SK-N-SH (cell line): Measurements from ENCODE around the gene SBNO1. TPM values are rescaled to one million over a fixed set of nuclear protein-coding genes. Genes with fewer than 3 reads are reported as not detected.

Source experiments
- CTCF ChIA-PET: fragments of 300-600, 350-600 bp; formaldehyde crosslinking; extraction: SDS; loops from one replicate; lab custom pipeline; 2021; lab: Yijun Ruan, JAX
- POLR2A ChIA-PET: fragments of 350-600 bp; sonication (Branson Sonifier 250); formaldehyde crosslinking; extraction: SDS; loops from one replicate; lab custom pipeline; 2020; ENCODE audit warnings: antibody characterized with exemption, inconsistent platforms; lab: Yijun Ruan, JAX
- DNase-seq: peaks from one replicate; pipeline ENCODE4 v3.0.0; 2012
- H2AFZ ChIP-seq: fragments of 200-600 bp; sonication (generic); 2 replicates; pipeline ENCODE4 v1.8.1; 2016; ENCODE audit warnings: antibody characterized with exemption, mild to moderate bottlenecking, low read depth
- H3F3A ChIP-seq: fragments of 200-600 bp; sonication (generic); replicated peaks from 2 replicates; pipeline ENCODE3; 2016; ENCODE audit warnings: antibody characterized with exemption, mild to moderate bottlenecking; ENCODE audit not compliant: insufficient read depth
- H3K27ac ChIP-seq, 2 experiments: fragments of 200-500 bp in 1 of 2; fragments of 200-600 bp in 1 of 2; sonication (Bioruptor generic) in 1 of 2; sonication (generic), shearing (Covaris generic) in 1 of 2; 2 replicates each; pipeline versions ENCODE4 v1.5.1 to v1.6.1; 2014 to 2016; ENCODE audit warnings: low read depth in 2 of 2, inconsistent platforms in 1 of 2, low read length in 1 of 2, mild to moderate bottlenecking in 1 of 2, mixed read lengths in 1 of 2
- H3K27me3 ChIP-seq: fragments of 200-600 bp; sonication (generic), shearing (Covaris generic); 2 replicates; pipeline ENCODE4 v1.6.1; 2016; ENCODE audit warnings: mixed run types; ENCODE audit not compliant: insufficient read depth
- H3K36me3 ChIP-seq, 2 experiments: fragments of 200-500 bp in 1 of 2; fragments of 200-600 bp in 1 of 2; sonication (Bioruptor generic) in 1 of 2; sonication (generic) in 1 of 2; replicated peaks in 1 of 2; 2 replicates each; pipeline versions ENCODE3 to v1.5.1; 2014 to 2016; ENCODE audit warnings: low read length in 1 of 2, mild to moderate bottlenecking in 1 of 2; ENCODE audit not compliant: insufficient read depth in 2 of 2, control insufficient read depth in 1 of 2
- H3K4me1 ChIP-seq, 2 experiments: fragments of 200-500 bp in 1 of 2; fragments of 200-600 bp in 1 of 2; sonication (Bioruptor generic) in 1 of 2; sonication (generic), shearing (Covaris generic) in 1 of 2; 2 replicates each; pipeline versions ENCODE4 v1.5.1 to v1.6.1; 2014 to 2016; ENCODE audit warnings: low read depth in 1 of 2, low read length in 1 of 2, mixed run types in 1 of 2; ENCODE audit not compliant: insufficient read depth in 2 of 2, control insufficient read depth in 1 of 2
- H3K4me2 ChIP-seq: fragments of 200-600 bp; sonication (generic), shearing (Covaris generic); 2 replicates; pipeline ENCODE4 v1.6.1; 2017; ENCODE audit warnings: mixed run types
- H3K4me3 ChIP-seq, 2 experiments: fragments of 200-500 bp in 1 of 2; fragments of 200-600 bp in 1 of 2; sonication (Bioruptor generic) in 1 of 2; sonication (generic), shearing (Covaris generic) in 1 of 2; 2 replicates each; pipeline versions ENCODE4 v1.5.1 to v1.8.1; 2014 to 2016; ENCODE audit warnings: low read depth in 2 of 2, inconsistent platforms in 1 of 2, low read length in 1 of 2, mild to moderate bottlenecking in 1 of 2, mixed read lengths in 1 of 2, moderate library complexity in 1 of 2
- H3K79me2 ChIP-seq: fragments of 200-600 bp; sonication (generic); 2 replicates; pipeline ENCODE4 v1.8.1; 2017; ENCODE audit warnings: mild to moderate bottlenecking; ENCODE audit not compliant: insufficient read depth
- H3K9ac ChIP-seq: fragments of 200-600 bp; sonication (generic); 2 replicates; pipeline ENCODE4 v1.6.1; 2017; ENCODE audit warnings: mixed run types
- H3K9me2 ChIP-seq: fragments of 200-600 bp; sonication (generic); 2 replicates; pipeline ENCODE4 v1.6.1; 2017; ENCODE audit warnings: mixed run types
- H3K9me3 ChIP-seq: fragments of 200-600 bp; sonication (generic); 2 replicates; pipeline ENCODE4 v1.6.1; 2017; ENCODE audit warnings: mixed run types, mild to moderate bottlenecking, moderate library complexity
- H4K20me1 ChIP-seq: fragments of 200-600 bp; sonication (generic); 2 replicates; pipeline ENCODE4 v1.6.1; 2017; ENCODE audit warnings: mild to moderate bottlenecking, mixed run types; ENCODE audit not compliant: insufficient read depth
- ELF1 ChIP-seq: IDR thresholded peaks from 2 replicates; pipeline ENCODE4 v1.4.0; 2012
- FOXJ3 ChIP-seq: sonication (generic); formaldehyde crosslinking; IDR thresholded peaks from 2 replicates; pipeline ENCODE4 v1.5.1; 2020; ENCODE audit warnings: mild to moderate bottlenecking, missing genetic modification reagents
- GABPA ChIP-seq: IDR thresholded peaks from 2 replicates; pipeline ENCODE4 v1.4.0; 2012; ENCODE audit warnings: low read depth, mild to moderate bottlenecking
- JUND ChIP-seq: IDR thresholded peaks from 2 replicates; pipeline ENCODE4 v1.4.0; 2012
- MEF2A ChIP-seq: IDR thresholded peaks from 2 replicates; pipeline ENCODE4 v1.4.0; 2012; ENCODE audit warnings: low read depth, borderline replicate concordance
- POLR2AphosphoS5 ChIP-seq: IDR thresholded peaks from 2 replicates; pipeline ENCODE4 v1.6.1; 2012; ENCODE audit warnings: low read depth, low read length
- RCOR1 ChIP-seq: fragments of 150-350 bp; IDR thresholded peaks from 2 replicates; pipeline ENCODE4 v1.6.1; 2017; ENCODE audit warnings: antibody characterized with exemption, low read length
- REST ChIP-seq: IDR thresholded peaks from 2 replicates; pipeline ENCODE4 v1.6.1; 2012; ENCODE audit warnings: mild to moderate bottlenecking, low read depth, low read length, moderate library complexity
- RXRA ChIP-seq: IDR thresholded peaks from 2 replicates; pipeline ENCODE4 v1.4.0; 2012; ENCODE audit warnings: low read depth, mild to moderate bottlenecking, borderline replicate concordance
- SIN3A ChIP-seq: IDR thresholded peaks from 2 replicates; pipeline ENCODE4 v1.6.1; 2012; ENCODE audit warnings: low read depth, mild to moderate bottlenecking, low read length, moderate library complexity, borderline replicate concordance
- TAF1 ChIP-seq: IDR thresholded peaks from 2 replicates; pipeline ENCODE4 v1.6.1; 2012; ENCODE audit warnings: low read depth, mild to moderate bottlenecking, low read length, moderate library complexity, borderline replicate concordance
- TCF12 ChIP-seq: IDR thresholded peaks from 2 replicates; pipeline ENCODE4 v1.4.0; 2012
- TEAD4 ChIP-seq: IDR thresholded peaks from 2 replicates; pipeline ENCODE4 v1.4.0; 2012; ENCODE audit warnings: mild to moderate bottlenecking, borderline replicate concordance; ENCODE audit not compliant: insufficient read depth
- USF1 ChIP-seq: IDR thresholded peaks from 2 replicates; pipeline ENCODE4 v1.4.0; 2012; ENCODE audit warnings: low read depth, borderline replicate concordance
- YY1 ChIP-seq: IDR thresholded peaks from 2 replicates; pipeline ENCODE4 v1.4.0; 2012; ENCODE audit warnings: low read depth, mild to moderate bottlenecking
- ZBTB33 ChIP-seq: IDR thresholded peaks from 2 replicates; pipeline ENCODE4 v1.4.0; 2012; ENCODE audit warnings: low read depth, borderline replicate concordance
- WGBS: methylation state at CpG from one replicate; pipeline ENCODE4 v1.1.6; 2017; ENCODE audit warnings: low lambda C conversion rate; 5-methylcytosine and 5-hydroxymethylcytosine counted together
- polyA plus RNA-seq, 3 experiments: library from polyadenylated mRNA; depleted of rRNA; stranded (reverse); fragments of >200 nt; gene quantifications; 2 replicates each; pipeline ENCODE4 v1.2.3, GENCODE V29; 2012

SBNO1 gene
- polyA plus RNA-seq, 1 of the 3 experiments (the other 2 are of a cell fraction) = 4.5 TPM

- no peaks in the 10 kb centered on the region for H4K20me1 ChIP-seq
- H3F3A ChIP-seq = peaks cover 14% of the 10 kb centered on the region
- peaks cover 35% of the 10 kb centered on the region for H3K79me2 ChIP-seq
- peak overlapping the region; percentile 81 for H3K4me2 ChIP-seq
- no peak for DNase-seq
- H3K9me2 ChIP-seq = no peaks in the 10 kb centered on the region
- no peaks in the 10 kb centered on the region for H3K36me3 ChIP-seq
- no peak overlapping the region for H2AFZ ChIP-seq
- no peaks in the 10 kb centered on the region for H3K27me3 ChIP-seq
- H3K4me3 ChIP-seq = peak overlapping the region; percentile 50 to 73; a peak in 2 of 4 replicates
- ChIA-PET CTCF (interaction anchor here (1.3 to 2.8 kb wide), 2 partner anchors 16 to 17 kb away, joined by 4 to 10 read pairs; no protein-coding TSS in a partner anchor), POLR2A (interaction anchor here (1.3 kb wide), 1 partner anchor 115 kb away, joined by 6 read pairs; no protein-coding TSS in a partner anchor)
- no peak overlapping the region for H3K27ac ChIP-seq
- H3K9me3 ChIP-seq = no peaks in the 10 kb centered on the region
- TF ChIP-seq GABPA = no peak
- TF ChIP-seq MEF2A = no peak
- TF ChIP-seq ZBTB33 = no peak
- no peak for TF ChIP-seq FOXJ3 (CRISPR knock-in tag)
- TF ChIP-seq RXRA = no peak
- no peak for TF ChIP-seq POLR2AphosphoS5
- no peak for TF ChIP-seq REST
- TF ChIP-seq USF1 = no peak
- TF ChIP-seq TAF1 = no peak
- no peak for TF ChIP-seq TEAD4
- TF ChIP-seq RCOR1 = no peak
- TF ChIP-seq YY1 = no peak
- TF ChIP-seq TCF12 = no peak
- TF ChIP-seq SIN3A = no peak
- TF ChIP-seq ELF1 = no peak
- TF ChIP-seq JUND = no peak
- peaks cover 0 to 3% of the 10 kb centered on the region in 2 experiments; a peak in 3 of 4 replicates for H3K4me1 ChIP-seq
- WGBS = 97% methylated on average over 14 of the region's 14 CpGs
- H3K9ac ChIP-seq = no peak overlapping the region
These were observed 18.0 kb upstream of the SBNO1 start for GRCh38 chr12:123382684-123383083.
